Measurements from ENCODE around the gene C1QTNF5. TPM values are rescaled to one million over a fixed set of nuclear protein-coding genes. Genes with fewer than 3 reads are reported as not detected.

The C1QTNF5 gene
- total and polyA plus RNA-seq, 4 donors: 1.9 to 6.4 (median 3.3) TPM

GRCh38 chr11:119293461-119293860, 47.2 kb downstream of the C1QTNF5 start:
- no peak for DNase-seq (ENCODE audit: low spot score)
- 96% methylated on average over 3 of the region's 3 CpGs for WGBS
- peaks cover 0 to 7% (median 3%) of the 10 kb centered on the region in 4 donors for H3K36me3 ChIP-seq (ENCODE audit: control insufficient read depth in 4 of 4, insufficient read depth in 3 of 4, low read depth in 1 of 4, low read length in 3 of 4)
- H3K9ac ChIP-seq (ENCODE audit: low read depth in 1 of 2, low read length in 2 of 2): no peak overlapping the region
- H3K9me3 ChIP-seq (ENCODE audit: control insufficient read depth in 4 of 4, low read length in 3 of 4): peaks cover 0 to 2% (median 0%) of the 10 kb centered on the region in 4 donors
- H3K27ac ChIP-seq (ENCODE audit: low read depth in 1 of 2, low read length in 2 of 2): no peak overlapping the region
- no peak overlapping the region for H3K4me3 ChIP-seq (ENCODE audit: low read depth in 1 of 3, low read length in 3 of 3)
- no peaks in the 10 kb centered on the region for H3K27me3 ChIP-seq (ENCODE audit: control insufficient read depth in 4 of 4, insufficient read depth in 4 of 4, low read length in 3 of 4)
- H3K4me1 ChIP-seq (ENCODE audit: control insufficient read depth in 4 of 4, insufficient read depth in 4 of 4, low read length in 3 of 4): peaks cover 3 to 16% (median 11%) of the 10 kb centered on the region in 4 donors
- no peak for TF ChIP-seq NR2F2 (IDR thresholded peaks at IDR 0.05)
- no peak for TF ChIP-seq JUND (IDR thresholded peaks at IDR 0.05)
- no peak for TF ChIP-seq MAX (IDR thresholded peaks at IDR 0.05)
- no peak for TF ChIP-seq SP1 (IDR thresholded peaks at IDR 0.05)

- TF ChIP-seq HNF4A (conservative IDR thresholded peaks at IDR 0.05): no peak
- no peak for TF ChIP-seq YY1 (IDR thresholded peaks at IDR 0.05)
- TF ChIP-seq ZBTB33 (IDR thresholded peaks at IDR 0.05): no peak
- no peak for TF ChIP-seq FOXA2 (IDR thresholded peaks at IDR 0.05)
- TF ChIP-seq ATF3 (IDR thresholded peaks at IDR 0.05): no peak
- no peak for TF ChIP-seq EGR1 (IDR thresholded peaks at IDR 0.05; ENCODE audit: low read depth in 2 of 2)
- no peak for TF ChIP-seq RAD21 (IDR thresholded peaks at IDR 0.05)
- TF ChIP-seq JUND (IDR thresholded peaks at IDR 0.05): no peak
- TF ChIP-seq GABPA (IDR thresholded peaks at IDR 0.05 in 1 of 2, conservative IDR thresholded peaks at IDR 0.05 in 1 of 2): no peak
- no peak for TF ChIP-seq TAF1 (conservative IDR thresholded peaks at IDR 0.05)
- no peak for TF ChIP-seq RXRA (IDR thresholded peaks at IDR 0.05)
- no peak for TF ChIP-seq FOXA1 (IDR thresholded peaks at IDR 0.05)
- no peak for TF ChIP-seq REST (IDR thresholded peaks at IDR 0.05)
- no peak for TF ChIP-seq SP1 (IDR thresholded peaks at IDR 0.05)
- TF ChIP-seq CTCF (IDR thresholded peaks at IDR 0.05; ENCODE audit: low read depth, low read length, missing input control): no peak
- no peak for TF ChIP-seq HNF4G (IDR thresholded peaks at IDR 0.05)
- Histone ChIP-seq H3K27ac (ENCODE audit: low read depth in 1 of 2, low read length in 2 of 2) (no peak overlapping the region), H3K9ac (ENCODE audit: low read depth in 1 of 2, low read length in 2 of 2) (no peak overlapping the region), H3K9me3 (ENCODE audit: control insufficient read depth in 4 of 4, low read length in 3 of 4) (peaks cover 0 to 2% (median 0%) of the 10 kb centered on the region in 4 donors), H3K27me3 (ENCODE audit: control insufficient read depth in 4 of 4, insufficient read depth in 4 of 4, low read length in 3 of 4) (no peaks in the 10 kb centered on the region), H3K4me1 (ENCODE audit: control insufficient read depth in 4 of 4, insufficient read depth in 4 of 4, low read length in 3 of 4) (no peaks in the 10 kb centered on the region), H3K36me3 (ENCODE audit: control insufficient read depth in 4 of 4, insufficient read depth in 3 of 4, low read depth in 1 of 4, low read length in 3 of 4) (peaks cover 1 to 7% (median 5%) of the 10 kb centered on the region in 4 donors), H3K4me3 (ENCODE audit: low read depth in 1 of 3, low read length in 3 of 3) (no peak overlapping the region)
- no peak for DNase-seq (ENCODE audit: low spot score)
- 98% methylated on average over 10 of the region's 10 CpGs for WGBS
Measured at GRCh38 chr11:119290894-119291497, 49.7 kb downstream of the C1QTNF5 start.
